ENCODE measurements around the gene MRPS12. TPM values are rescaled to one million over a fixed set of nuclear protein-coding genes. Genes with fewer than 3 reads are reported as not detected.

Gene MRPS12
- total and polyA plus RNA-seq, 2 of the 13 experiments (the other 11 are each of a cell fraction or from before 2014, with no cell fraction given) = 27.5 to 54.8 TPM

DNA sequence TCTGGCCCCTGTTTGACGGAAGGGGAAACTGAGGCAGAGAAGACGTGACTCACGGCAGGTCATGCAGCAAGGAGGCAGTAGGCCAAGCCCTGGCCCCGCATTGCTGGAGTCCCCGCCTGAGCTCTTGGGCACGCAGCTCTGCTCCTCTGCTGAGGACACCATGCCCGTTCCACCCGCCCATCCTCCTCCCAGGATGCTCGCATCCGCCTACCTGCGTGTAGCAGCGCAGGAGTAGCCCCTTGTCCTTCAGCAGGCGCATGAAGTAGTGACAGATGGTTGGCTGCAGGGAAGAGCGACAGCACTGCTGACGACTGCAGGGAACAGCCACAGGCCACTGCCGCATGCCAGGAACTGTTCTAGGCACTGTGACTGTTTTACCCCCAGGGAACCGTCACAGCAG, 41.9 kb upstream of the MRPS12 start:
- Histone ChIP-seq H4K20me1 (ENCODE audit: insufficient read depth, low read length) (no peaks in the 10 kb centered on the region), H3K27ac (ENCODE audit: extremely low read length, insufficient read depth, low read length) (no peak overlapping the region), H3K36me3 (replicated peaks in 1 of 2; ENCODE audit: control insufficient read depth in 1 of 2, insufficient read depth in 2 of 2, low read length in 2 of 2) (peaks cover 0 to 2% of the 10 kb centered on the region in 2 experiments; a peak in 3 of 5 replicates), H3K4me3 (replicated peaks in 1 of 3; ENCODE audit: insufficient read depth in 1 of 3, low read depth in 2 of 3, low read length in 3 of 3) (no peak overlapping the region), H2AFZ (ENCODE audit: low read length) (no peak overlapping the region), H3K79me2 (ENCODE audit: insufficient read depth, low read length) (no peaks in the 10 kb centered on the region), H3K27me3 (ENCODE audit: control insufficient read depth in 1 of 2, insufficient read depth in 2 of 2, low read length in 2 of 2) (no peaks in the 10 kb centered on the region), H3K4me1 (ENCODE audit: insufficient read depth, low read length) (no peaks in the 10 kb centered on the region), H3K9me3 (ENCODE audit: low read length) (no peaks in the 10 kb centered on the region), H3K9ac (ENCODE audit: insufficient read depth, low read depth, low read length) (no peak overlapping the region), H3K4me2 (ENCODE audit: low read depth, low read length) (no peak overlapping the region)
- WGBS (ENCODE audit: low lambda C conversion rate) = 96% methylated on average over 17 of the region's 17 CpGs
- FAIRE-seq = no peak
- no TSS peak for BruUV-seq (replicated peaks)
- ATAC-seq = no peak
- ChIA-PET POLR2A (no interaction called here), CTCF (ENCODE audit: low intra/inter-chr PET ratio, low total read pairs) (no interaction called here)
- in situ Hi-C loops (cut with HindIII; ENCODE audit: extremely low pct_ligation_motif_present, low pct_unique_long_range_greater_than_20kb) (no loop called here), intact Hi-C loops (cut with micrococcal nuclease; ENCODE audit: unreplicated experiment) (no loop called here)
- no peak for DNase-seq (ENCODE audit: low spot score)
- TF ChIP-seq RFX1 (IDR thresholded peaks at IDR 0.05) = no peak
- no peak for TF ChIP-seq KDM1A (CRISPR knock-in tag; IDR thresholded peaks at IDR 0.05)
- TF ChIP-seq KDM2A (CRISPR knock-in tag; IDR thresholded peaks at IDR 0.05; ENCODE audit: borderline replicate concordance, low read depth) = no peak
- no peak for TF ChIP-seq SUZ12 (IDR thresholded peaks at IDR 0.05; ENCODE audit: low read depth, low read length)
- TF ChIP-seq, protein P1, sequence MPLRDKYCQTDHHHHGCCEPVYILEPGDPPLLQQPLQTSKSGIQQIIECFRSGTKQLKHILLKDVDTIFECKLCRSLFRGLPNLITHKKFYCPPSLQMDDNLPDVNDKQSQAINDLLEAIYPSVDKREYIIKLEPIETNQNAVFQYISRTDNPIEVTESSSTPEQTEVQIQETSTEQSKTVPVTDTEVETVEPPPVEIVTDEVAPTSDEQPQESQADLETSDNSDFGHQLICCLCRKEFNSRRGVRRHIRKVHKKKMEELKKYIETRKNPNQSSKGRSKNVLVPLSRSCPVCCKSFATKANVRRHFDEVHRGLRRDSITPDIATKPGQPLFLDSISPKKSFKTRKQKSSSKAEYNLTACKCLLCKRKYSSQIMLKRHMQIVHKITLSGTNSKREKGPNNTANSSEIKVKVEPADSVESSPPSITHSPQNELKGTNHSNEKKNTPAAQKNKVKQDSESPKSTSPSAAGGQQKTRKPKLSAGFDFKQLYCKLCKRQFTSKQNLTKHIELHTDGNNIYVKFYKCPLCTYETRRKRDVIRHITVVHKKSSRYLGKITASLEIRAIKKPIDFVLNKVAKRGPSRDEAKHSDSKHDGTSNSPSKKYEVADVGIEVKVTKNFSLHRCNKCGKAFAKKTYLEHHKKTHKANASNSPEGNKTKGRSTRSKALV (CRISPR knock-in tag; IDR thresholded peaks at IDR 0.05) = no peak
- no peak for TF ChIP-seq AGO2 (optimal IDR thresholded peaks at IDR 0.05; ENCODE audit: low read depth, low read length)
- TF ChIP-seq, protein P2, sequence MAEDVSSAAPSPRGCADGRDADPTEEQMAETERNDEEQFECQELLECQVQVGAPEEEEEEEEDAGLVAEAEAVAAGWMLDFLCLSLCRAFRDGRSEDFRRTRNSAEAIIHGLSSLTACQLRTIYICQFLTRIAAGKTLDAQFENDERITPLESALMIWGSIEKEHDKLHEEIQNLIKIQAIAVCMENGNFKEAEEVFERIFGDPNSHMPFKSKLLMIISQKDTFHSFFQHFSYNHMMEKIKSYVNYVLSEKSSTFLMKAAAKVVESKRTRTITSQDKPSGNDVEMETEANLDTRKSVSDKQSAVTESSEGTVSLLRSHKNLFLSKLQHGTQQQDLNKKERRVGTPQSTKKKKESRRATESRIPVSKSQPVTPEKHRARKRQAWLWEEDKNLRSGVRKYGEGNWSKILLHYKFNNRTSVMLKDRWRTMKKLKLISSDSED (CRISPR knock-in tag; IDR thresholded peaks at IDR 0.05) = no peak
- TF ChIP-seq, protein P3, sequence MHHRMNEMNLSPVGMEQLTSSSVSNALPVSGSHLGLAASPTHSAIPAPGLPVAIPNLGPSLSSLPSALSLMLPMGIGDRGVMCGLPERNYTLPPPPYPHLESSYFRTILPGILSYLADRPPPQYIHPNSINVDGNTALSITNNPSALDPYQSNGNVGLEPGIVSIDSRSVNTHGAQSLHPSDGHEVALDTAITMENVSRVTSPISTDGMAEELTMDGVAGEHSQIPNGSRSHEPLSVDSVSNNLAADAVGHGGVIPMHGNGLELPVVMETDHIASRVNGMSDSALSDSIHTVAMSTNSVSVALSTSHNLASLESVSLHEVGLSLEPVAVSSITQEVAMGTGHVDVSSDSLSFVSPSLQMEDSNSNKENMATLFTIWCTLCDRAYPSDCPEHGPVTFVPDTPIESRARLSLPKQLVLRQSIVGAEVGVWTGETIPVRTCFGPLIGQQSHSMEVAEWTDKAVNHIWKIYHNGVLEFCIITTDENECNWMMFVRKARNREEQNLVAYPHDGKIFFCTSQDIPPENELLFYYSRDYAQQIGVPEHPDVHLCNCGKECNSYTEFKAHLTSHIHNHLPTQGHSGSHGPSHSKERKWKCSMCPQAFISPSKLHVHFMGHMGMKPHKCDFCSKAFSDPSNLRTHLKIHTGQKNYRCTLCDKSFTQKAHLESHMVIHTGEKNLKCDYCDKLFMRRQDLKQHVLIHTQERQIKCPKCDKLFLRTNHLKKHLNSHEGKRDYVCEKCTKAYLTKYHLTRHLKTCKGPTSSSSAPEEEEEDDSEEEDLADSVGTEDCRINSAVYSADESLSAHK (CRISPR knock-in tag; IDR thresholded peaks at IDR 0.05; ENCODE audit: borderline replicate concordance) = no peak
- TF ChIP-seq SPEN (CRISPR knock-in tag; IDR thresholded peaks at IDR 0.05; ENCODE audit: low read depth) = no peak
- TF ChIP-seq ZNF350 (CRISPR knock-in tag; IDR thresholded peaks at IDR 0.05; ENCODE audit: borderline replicate concordance, low read depth) = no peak
- no peak for TF ChIP-seq ONECUT2 (CRISPR knock-in tag; IDR thresholded peaks at IDR 0.05)
